Right lobe of liver (tissue), 6 donors: ENCODE measurements around the gene GLYATL3. TPM values are rescaled to one million over a fixed set of nuclear protein-coding genes. Genes with fewer than 3 reads are reported as not detected.

Experiments
- ATAC-seq, 4 donors: fragments of 200-7000 bp; cut with Tn5 transposase; one replicate each; pipeline ENCODE4 v1.9.1; 2020; ENCODE audit warnings: mild to moderate bottlenecking in 4 of 4, moderate library complexity in 4 of 4
- DNase-seq, 3 donors: peaks; one replicate each; pipeline ENCODE4 v3.0.0-alpha.2; 2020
- H3K27ac ChIP-seq, 3 donors: fragments of 200-600 bp; one replicate each; pipeline ENCODE4 v1.8.0; 2022
- H3K27me3 ChIP-seq, 2 donors: fragments of 200-600 bp; one replicate each; pipeline ENCODE4 v1.8.0; 2022
- H3K36me3 ChIP-seq, 4 donors: fragments of 200-600 bp; sonication (generic) in 1 of 4; one replicate each; pipeline versions ENCODE4 v1.5.1 to v1.8.0; 2017 to 2022; ENCODE audit warnings: control low read depth in 1 of 4
- H3K4me1 ChIP-seq, 4 donors: fragments of 200-600 bp; sonication (generic) in 1 of 4; one replicate each; pipeline versions ENCODE4 v1.5.1 to v1.8.0; 2017 to 2022; ENCODE audit warnings: control low read depth in 1 of 4
- H3K4me3 ChIP-seq, 3 donors: fragments of 200-600 bp; one replicate each; pipeline ENCODE4 v1.8.0; 2022
- H3K9me3 ChIP-seq, 4 donors: fragments of 200-600 bp; sonication (generic) in 1 of 4; one replicate each; pipeline versions ENCODE4 v1.5.1 to v1.8.0; 2017 to 2022; ENCODE audit warnings: control low read depth in 1 of 4
- CTCF ChIP-seq, 4 donors: fragments of 200-600 bp in 3 of 4; fragments of 450-650 bp in 1 of 4; IDR thresholded peaks; one replicate each; pipeline versions ENCODE4 v1.5.1 to v1.8.0; 2016 to 2022; ENCODE audit warnings: antibody characterized with exemption in 4 of 4, mild to moderate bottlenecking in 2 of 4
- POLR2A ChIP-seq: fragments of 450-650 bp; IDR thresholded peaks from one replicate; pipeline ENCODE4 v1.6.1; 2017; ENCODE audit warnings: antibody characterized with exemption, mild to moderate bottlenecking
- WGBS: methylation state at CpG from one replicate; pipeline ENCODE4 v1.1.6; 2018; ENCODE audit warnings: low coverage, low lambda C conversion rate; ENCODE audit not compliant: insufficient coverage; ENCODE audit errors: missing lambda C conversion rate; 5-methylcytosine and 5-hydroxymethylcytosine counted together
- intact Hi-C, 2 donors: fragments of 100-400 bp; cut with DNase I; formaldehyde crosslinking; loops; one replicate each; pipeline versions ENCODE4 v1.11.2 to v1.14.1; 2022
- total RNA-seq, 6 experiments: library from RNA; depleted of rRNA in 2 of 6; stranded (reverse); fragments of >200 nt in 2 of 6; fragmentation: NEBNext Ultra II Directional in 3 of 6; extraction: Animal tissue kit (Norgen Biotek cat#: 25700) in 3 of 6; gene quantifications; one replicate each; pipeline versions ENCODE4 v1.1.0 to v1.2.4, GENCODE V29; 2016 to 2023
- donor health status: DM: no; HTN: yes; CAD: no.
- donor health status: DM: no; HTN: no; CAD: no.
- donor health status: DM: no; HTN: no; CAD: no.
- donor health status: DM: no; HTN: yes; CAD: no.
- donor health status: DM: no; HTN: yes; CAD: no.

GLYATL3 gene
- total RNA-seq, 6 experiments from 2014 or later = 0.44 to 0.48 TPM; not detected in 4

GRCh38 chr6:49543087-49543858, 43.5 kb downstream of the GLYATL3 start:
- DNase-seq (no peak), ATAC-seq (peak in 1 of 4 donors; percentile 48)
- Histone ChIP-seq H3K36me3 (no peaks in the 10 kb centered on the region), H3K4me1 (no peaks in the 10 kb centered on the region), H3K9me3 (no peaks in the 10 kb centered on the region), H3K27ac (no peak overlapping the region), H3K27me3 (no peaks in the 10 kb centered on the region), H3K4me3 (no peak overlapping the region)
- intact Hi-C loops = no loop called here
- WGBS = 67% methylated on average over 7 of the region's 7 CpGs
- no peak for TF ChIP-seq POLR2A

GRCh38 chr6:49546331-49546730, 46.6 kb downstream of the GLYATL3 start:
- Histone ChIP-seq H3K27me3 (no peaks in the 10 kb centered on the region), H3K9me3 (no peaks in the 10 kb centered on the region), H3K36me3 (no peaks in the 10 kb centered on the region), H3K4me1 (peaks cover 0 to 7% (median 0%) of the 10 kb centered on the region in 4 donors), H3K27ac (no peak overlapping the region), H3K4me3 (no peak overlapping the region)
- WGBS = 90% methylated on average over 1 of the region's 1 CpG
- ATAC-seq (no peak), DNase-seq (no peak)
- intact Hi-C loops = no loop called here
- TF ChIP-seq POLR2A = no peak
- no peak for TF ChIP-seq CTCF (IDR thresholded peaks at IDR 0.05)

- Histone ChIP-seq H3K36me3 (no peaks in the 10 kb centered on the region), H3K27me3 (no peaks in the 10 kb centered on the region), H3K4me1 (peaks cover 0 to 11% (median 3%) of the 10 kb centered on the region in 4 donors), H3K4me3 (no peak overlapping the region), H3K9me3 (no peaks in the 10 kb centered on the region), H3K27ac (no peak overlapping the region)
- DNase-seq (no peak), ATAC-seq (no peak)
- intact Hi-C loops = no loop called here
- 85% methylated on average over 5 of the region's 5 CpGs for WGBS
- TF ChIP-seq POLR2A = no peak
- no peak for TF ChIP-seq CTCF (IDR thresholded peaks at IDR 0.05)
These were observed 49.0 kb downstream of the GLYATL3 start for GRCh38 chr6:49548613-49549304.

- intact Hi-C loops = no loop called here
- Histone ChIP-seq H3K36me3 (no peaks in the 10 kb centered on the region), H3K4me3 (peak overlapping the region; percentile 48 to 64 (median 52)), H3K9me3 (no peaks in the 10 kb centered on the region), H3K27ac (peak overlapping the region in 1 of 3 donors; percentile 44), H3K27me3 (no peaks in the 10 kb centered on the region), H3K4me1 (peaks cover 0 to 11% (median 3%) of the 10 kb centered on the region in 4 donors)
- ATAC-seq (no peak), DNase-seq (no peak)
- 34% methylated on average over 17 of the region's 20 CpGs for WGBS
- no peak for TF ChIP-seq POLR2A
These were observed 50.2 kb downstream of the GLYATL3 start for GRCh38 chr6:49549691-49550491.

GRCh38 chr6:49550492-49551077, 50.9 kb downstream of the GLYATL3 start, which contains the start of gene C6orf141:
C6orf141 (plus strand) TSS chr6:49550668; CDS start chr6:49550793, 125 bp downstream.
- H3K4me3 ChIP-seq = peak within 1 kb of the TSS; percentile 48 to 64 (median 52)
- H3K27ac ChIP-seq = peak within 1 kb of the TSS in 2 of 3 donors; percentile 1 to 44
- WGBS = 2% methylated on average over 7 of the region's 42 CpGs
- TF ChIP-seq POLR2A = no peak
- no peak for TF ChIP-seq CTCF (IDR thresholded peaks at IDR 0.05)
- peaks cover 0 to 11% (median 3%) of the 10 kb centered on the region in 4 donors for H3K4me1 ChIP-seq
- DNase-seq = peak; percentile 51 to 76 (median 75)
- H3K36me3 ChIP-seq = no peaks in the 10 kb centered on the region
- no peaks in the 10 kb centered on the region for H3K27me3 ChIP-seq
- intact Hi-C loops = no loop called here
- H3K9me3 ChIP-seq = no peaks in the 10 kb centered on the region
- peak; percentile 84 to 92 (median 88) for ATAC-seq
